PC-3 (cell line): ENCODE measurements around the gene BTBD2. TPM values are rescaled to one million over a fixed set of nuclear protein-coding genes. Genes with fewer than 3 reads are reported as not detected.
A peak's percentile ranks its signal among the peaks of the same experiment; 100 is the strongest.

Experiments
- ATAC-seq: fragments of 200-7000 bp; cut with Tn5 transposase; 2 replicates; pipeline ENCODE4 v1.9.1; 2020; ENCODE audit warnings: mild to moderate bottlenecking, moderate library complexity
- BruUV-seq: library from RNA; stranded (reverse); fragments of 400-500 nt; replicated peaks from 2 replicates; lab custom pipeline; 2021; lab: Mats Ljungman, UMichigan
- CTCF ChIA-PET: fragments of 300-600 bp; sonication (Branson Sonifier 250); formaldehyde crosslinking; loops from one replicate; lab custom pipeline; 2022; ENCODE audit warnings: antibody characterized with exemption; lab: Charles Lee
- POLR2A ChIA-PET: fragments of 300-600 bp; sonication (Branson Sonifier 250); formaldehyde crosslinking; loops from one replicate; lab custom pipeline; 2022; ENCODE audit warnings: antibody characterized with exemption; ENCODE audit not compliant: unreplicated experiment; lab: Charles Lee
- DNase-seq: peaks from one replicate; pipeline ENCODE4 v3.0.0-alpha.2; 2015
- H2AFZ ChIP-seq: fragments of 300-600 bp; sonication (generic); 2 replicates; pipeline ENCODE4 v1.6.0; 2016; ENCODE audit warnings: antibody characterized with exemption, low read length
- H3F3A ChIP-seq: fragments of 300-600 bp; sonication (generic); one replicate; pipeline ENCODE4 v1.6.0; 2017; ENCODE audit warnings: antibody characterized with exemption, low read length, control low read depth, mild to moderate bottlenecking; ENCODE audit not compliant: unreplicated experiment
- H3K27ac ChIP-seq: fragments of 300-600 bp; sonication (generic); 2 replicates; pipeline ENCODE4 v1.5.1; 2016; ENCODE audit warnings: mild to moderate bottlenecking, low read length
- H3K27me3 ChIP-seq: fragments of 300-600 bp; sonication (generic); 2 replicates; pipeline ENCODE4 v1.6.1; 2016; ENCODE audit warnings: low read length, mixed read lengths
- H3K36me3 ChIP-seq: fragments of 300-600 bp; sonication (generic); 2 replicates; pipeline ENCODE4 v1.6.1; 2016; ENCODE audit warnings: low read depth, mixed run types, low read length, mixed read lengths
- H3K4me1 ChIP-seq: fragments of 300-600 bp; sonication (generic); 2 replicates; pipeline ENCODE4 v1.5.1; 2016; ENCODE audit warnings: low read length; ENCODE audit not compliant: insufficient read depth
- H3K4me2 ChIP-seq: fragments of 300-600 bp; sonication (generic); 2 replicates; pipeline ENCODE4 v1.6.0; 2016; ENCODE audit warnings: low read length
- H3K4me3 ChIP-seq: fragments of 300-600 bp; sonication (generic); 2 replicates; pipeline ENCODE4 v1.5.1; 2016; ENCODE audit warnings: mild to moderate bottlenecking, low read length, mixed read lengths
- H3K79me2 ChIP-seq: fragments of 300-600 bp; sonication (generic); 2 replicates; pipeline ENCODE4 v1.6.1; 2017; ENCODE audit warnings: low read length, mixed read lengths
- H3K9ac ChIP-seq: fragments of 300-600 bp; sonication (generic); 2 replicates; pipeline ENCODE4 v1.6.0; 2016; ENCODE audit warnings: mild to moderate bottlenecking, low read length
- H3K9me2 ChIP-seq: fragments of 300-600 bp; sonication (generic); replicated peaks from 2 replicates; pipeline ENCODE4 v1.6.1; 2016; ENCODE audit warnings: mixed run types, low read length, mixed read lengths
- H3K9me3 ChIP-seq: fragments of 300-600 bp; sonication (generic); 2 replicates; pipeline ENCODE4 v1.6.1; 2016; ENCODE audit warnings: low read length, mixed read lengths
- H4K20me1 ChIP-seq: fragments of 300-600 bp; sonication (generic); 2 replicates; pipeline ENCODE4 v1.6.1; 2016; ENCODE audit warnings: low read length, mixed read lengths
- EZH2 ChIP-seq: fragments of 300-600 bp; sonication (generic); IDR thresholded peaks from one replicate; pipeline ENCODE4 v1.6.1; 2017; ENCODE audit warnings: antibody characterized with exemption, mild to moderate bottlenecking, low read length; ENCODE audit not compliant: unreplicated experiment
- EZH2phosphoT487 ChIP-seq: fragments of 300-600 bp; sonication (generic); IDR thresholded peaks from 2 replicates; pipeline ENCODE4 v1.6.1; 2018; ENCODE audit warnings: mild to moderate bottlenecking, antibody characterized with exemption, low read length, borderline replicate concordance
- intact Hi-C: fragments of 100-400 bp; cut with micrococcal nuclease; formaldehyde crosslinking; loops from 2 replicates; pipeline ENCODE4 v1.9.0; 2023
- total RNA-seq: library from RNA; depleted of rRNA; stranded (reverse); fragments of >200 nt; gene quantifications from 2 replicates; pipeline ENCODE4 v1.2.3, GENCODE V29; 2014
- TF ChIP-seq, protein P1 (sequence below): fragments of 300-600 bp; sonication (generic); conservative IDR thresholded peaks from 2 replicates; pipeline ENCODE4 v1.5.1; 2017; ENCODE audit warnings: antibody characterized with exemption, low read depth, mild to moderate bottlenecking, low read length

BTBD2 gene
- total RNA-seq, 1 experiment from 2014 or later: 72.0 TPM

DNA sequence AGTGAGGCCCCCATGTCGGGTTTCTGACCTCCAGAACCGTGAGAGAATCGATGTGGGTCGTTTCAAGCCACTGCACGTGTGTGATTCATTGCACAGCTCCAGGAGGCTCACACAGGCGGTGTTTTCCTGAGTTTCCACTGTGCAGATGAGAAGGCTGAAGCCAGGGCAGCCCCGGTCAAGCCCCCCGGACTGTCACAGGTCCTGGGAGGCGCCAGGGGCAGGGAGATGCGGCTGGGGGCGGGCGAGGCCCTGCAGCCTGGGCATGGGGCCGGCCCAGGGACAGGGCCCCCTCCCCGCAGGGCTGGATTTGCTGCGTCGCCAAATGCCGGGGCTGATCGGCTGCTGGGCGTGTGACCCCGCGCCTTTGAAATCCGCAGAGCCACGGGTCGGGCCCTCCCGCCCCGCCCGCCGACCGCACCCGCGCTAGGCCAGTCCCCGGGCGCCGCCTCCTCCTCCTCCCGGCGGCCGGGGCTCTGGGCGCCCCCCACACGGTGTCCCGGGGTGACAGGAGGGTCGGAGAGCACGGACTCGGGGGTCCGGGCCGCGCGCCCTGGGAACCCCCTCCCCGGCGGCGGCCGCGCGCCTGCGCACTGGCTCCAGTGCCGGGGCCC lies 45.5 kb upstream of the BTBD2 start:
- H3K27me3 ChIP-seq: no peaks in the 10 kb centered on the region
- peak; percentile 17 for ATAC-seq

DNA sequence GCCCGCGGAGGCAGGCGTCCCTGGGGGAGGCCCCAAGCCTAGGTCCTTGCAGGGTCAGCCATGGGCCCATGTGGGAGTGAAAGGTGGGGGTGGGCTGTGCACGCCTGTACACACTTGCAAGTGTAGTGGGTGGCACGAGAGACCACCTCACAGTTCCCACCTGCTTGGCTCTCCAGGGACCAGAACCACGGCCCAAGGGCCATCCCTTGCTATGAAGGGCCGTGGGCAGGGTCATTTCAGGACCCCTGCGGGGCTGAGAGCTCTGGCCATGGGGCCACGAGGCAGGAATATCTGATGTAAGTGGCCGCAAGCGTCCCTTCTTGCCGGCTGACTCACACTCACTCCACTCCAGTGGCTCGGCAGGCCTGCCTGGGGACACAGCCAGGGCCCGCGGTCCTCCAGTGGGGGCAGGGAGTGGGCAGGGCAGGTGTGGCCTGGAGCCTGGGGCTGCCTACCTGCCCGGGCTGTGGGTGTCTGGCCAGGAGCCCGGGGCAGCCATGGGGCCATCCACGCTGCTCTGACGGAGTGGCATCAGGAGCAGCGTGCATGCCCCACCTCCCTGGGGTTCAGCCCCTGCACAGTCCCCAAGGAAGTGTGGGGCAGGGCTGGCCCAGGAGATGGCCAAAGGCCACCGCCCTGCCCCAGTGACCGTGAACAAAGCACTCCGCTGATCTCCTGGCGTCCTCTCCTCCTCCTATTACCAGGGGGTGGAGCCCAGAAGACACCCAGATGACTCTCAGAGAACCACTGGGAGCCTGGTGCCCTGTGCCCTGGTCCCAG lies 44.1 kb upstream of the BTBD2 start:
- H3K4me3 ChIP-seq: peak overlapping the region; percentile 78; the same call in 1 of the 2 replicates
- CTCF ChIA-PET: no interaction called here

More for the DNA sequence above, 45.5 kb upstream of the BTBD2 start:
- Histone ChIP-seq H3K27ac (peak overlapping the region; percentile 98), H3K36me3 (no peaks in the 10 kb centered on the region), H3K9me3 (no peaks in the 10 kb centered on the region), H3F3A (no peaks in the 10 kb centered on the region), H3K4me3 (peak overlapping the region; percentile 78), H3K9ac (peak overlapping the region; percentile 89), H3K79me2 (no peaks in the 10 kb centered on the region), H3K9me2 (no peaks in the 10 kb centered on the region), H2AFZ (peak overlapping the region; percentile 58; the same call in 1 of the 2 replicates), H4K20me1 (no peaks in the 10 kb centered on the region), H3K4me1 (peaks cover 34% of the 10 kb centered on the region), H3K4me2 (peak overlapping the region; percentile 98)
- DNase-seq: no peak
- BruUV-seq: no TSS peak
- intact Hi-C loops: no loop called here
- ChIA-PET POLR2A (no interaction called here), CTCF (no interaction called here)
- TF ChIP-seq EZH2 (no peak), EZH2phosphoT487 (no peak)
- TF ChIP-seq, protein P1, sequence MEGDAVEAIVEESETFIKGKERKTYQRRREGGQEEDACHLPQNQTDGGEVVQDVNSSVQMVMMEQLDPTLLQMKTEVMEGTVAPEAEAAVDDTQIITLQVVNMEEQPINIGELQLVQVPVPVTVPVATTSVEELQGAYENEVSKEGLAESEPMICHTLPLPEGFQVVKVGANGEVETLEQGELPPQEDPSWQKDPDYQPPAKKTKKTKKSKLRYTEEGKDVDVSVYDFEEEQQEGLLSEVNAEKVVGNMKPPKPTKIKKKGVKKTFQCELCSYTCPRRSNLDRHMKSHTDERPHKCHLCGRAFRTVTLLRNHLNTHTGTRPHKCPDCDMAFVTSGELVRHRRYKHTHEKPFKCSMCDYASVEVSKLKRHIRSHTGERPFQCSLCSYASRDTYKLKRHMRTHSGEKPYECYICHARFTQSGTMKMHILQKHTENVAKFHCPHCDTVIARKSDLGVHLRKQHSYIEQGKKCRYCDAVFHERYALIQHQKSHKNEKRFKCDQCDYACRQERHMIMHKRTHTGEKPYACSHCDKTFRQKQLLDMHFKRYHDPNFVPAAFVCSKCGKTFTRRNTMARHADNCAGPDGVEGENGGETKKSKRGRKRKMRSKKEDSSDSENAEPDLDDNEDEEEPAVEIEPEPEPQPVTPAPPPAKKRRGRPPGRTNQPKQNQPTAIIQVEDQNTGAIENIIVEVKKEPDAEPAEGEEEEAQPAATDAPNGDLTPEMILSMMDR: no peak

More for the DNA sequence above, 44.1 kb upstream of the BTBD2 start:
- intact Hi-C loops: no loop called here
- H3K9me3 ChIP-seq: no peaks in the 10 kb centered on the region
- ATAC-seq (peak; percentile 65), DNase-seq (peak; percentile 81)
- H3K9me2 ChIP-seq: no peaks in the 10 kb centered on the region
- H3K9ac ChIP-seq: peak overlapping the region; percentile 89
- peak overlapping the region; percentile 98 for H3K4me2 ChIP-seq
- no peaks in the 10 kb centered on the region for H3K36me3 ChIP-seq
- no peaks in the 10 kb centered on the region for H3F3A ChIP-seq
- BruUV-seq: TSS peak; percentile 64
- no peaks in the 10 kb centered on the region for H3K27me3 ChIP-seq
- TF ChIP-seq EZH2 (no peak), EZH2phosphoT487 (peak; percentile 76)
- TF ChIP-seq, protein P1: no peak
- no peaks in the 10 kb centered on the region for H3K79me2 ChIP-seq
- H3K27ac ChIP-seq: peak overlapping the region; percentile 98
- H2AFZ ChIP-seq: no peak overlapping the region
- H4K20me1 ChIP-seq: no peaks in the 10 kb centered on the region
- POLR2A ChIA-PET: interaction anchor here (0.6 kb wide), 1 partner anchor 37 kb away, joined by 6 read pairs; the partner anchor contains the start of gene IZUMO4
- H3K4me1 ChIP-seq: peaks cover 41% of the 10 kb centered on the region
